ENCODE results near the gene VAMP3.

GRCh38 chr1:7726623-7727022 lies 44.5 kb upstream of the VAMP3 start:
- no peak for TF ChIP-seq EZH2phosphoT487 (IDR thresholded peaks at IDR 0.05; ENCODE audit: insufficient read depth, low read depth)
- TF ChIP-seq EZH2 (IDR thresholded peaks at IDR 0.05; ENCODE audit: insufficient read depth, poor library complexity, severe bottlenecking) = no peak
